DOHH2 (cell line): ENCODE measurements around the gene RAP1GAP.
A peak's percentile ranks its signal among the peaks of the same experiment; 100 is the strongest.

Experiments used
- EZH2phosphoT487 ChIP-seq: fragments of 200-600 bp; sonication (generic); IDR thresholded peaks from 2 replicates; pipeline ENCODE4 v1.6.1; 2017; ENCODE audit warnings: borderline replicate concordance, mild to moderate bottlenecking, antibody characterized with exemption, low read length, moderate library complexity, mixed read lengths
- TF ChIP-seq, protein P1 (sequence below): fragments of 200-600 bp; sonication (generic); IDR thresholded peaks from one replicate; pipeline ENCODE4 v1.5.1; 2014; ENCODE audit warnings: antibody characterized with exemption, mild to moderate bottlenecking, low read depth, low read length; ENCODE audit not compliant: poor library complexity, severe bottlenecking

DNA sequence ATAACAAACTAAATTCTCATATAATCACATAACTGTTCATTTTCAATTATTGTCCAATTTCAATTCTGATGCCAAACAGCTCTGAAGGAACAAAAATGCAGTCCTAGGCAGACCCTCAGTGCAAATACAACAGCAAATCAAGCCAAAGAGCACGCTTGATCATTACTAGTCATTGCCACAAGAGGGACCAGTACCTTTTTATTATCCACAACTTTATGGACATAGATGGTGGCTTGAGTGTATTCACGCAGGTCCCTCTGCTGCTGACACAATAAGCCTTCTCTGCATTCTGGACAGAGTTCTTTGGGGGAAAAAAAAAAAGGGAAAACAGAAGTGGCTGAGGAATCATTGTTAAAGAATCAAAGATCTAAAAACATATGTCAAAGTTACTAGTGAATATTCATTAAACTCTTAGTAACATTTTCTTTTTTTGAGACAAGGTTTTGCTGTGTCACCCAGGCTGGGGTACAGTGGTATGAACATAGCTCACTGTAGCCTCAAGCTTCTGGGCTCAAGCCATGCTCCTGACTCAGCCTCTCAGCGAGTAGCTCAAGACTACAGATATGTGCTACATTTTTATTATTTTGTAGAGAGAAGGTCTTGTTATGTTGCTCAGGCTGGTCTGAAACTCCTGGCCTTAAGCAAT is 34.3 kb upstream of the RAP1GAP start:
- no peak for TF ChIP-seq EZH2phosphoT487
- TF ChIP-seq, protein P1, sequence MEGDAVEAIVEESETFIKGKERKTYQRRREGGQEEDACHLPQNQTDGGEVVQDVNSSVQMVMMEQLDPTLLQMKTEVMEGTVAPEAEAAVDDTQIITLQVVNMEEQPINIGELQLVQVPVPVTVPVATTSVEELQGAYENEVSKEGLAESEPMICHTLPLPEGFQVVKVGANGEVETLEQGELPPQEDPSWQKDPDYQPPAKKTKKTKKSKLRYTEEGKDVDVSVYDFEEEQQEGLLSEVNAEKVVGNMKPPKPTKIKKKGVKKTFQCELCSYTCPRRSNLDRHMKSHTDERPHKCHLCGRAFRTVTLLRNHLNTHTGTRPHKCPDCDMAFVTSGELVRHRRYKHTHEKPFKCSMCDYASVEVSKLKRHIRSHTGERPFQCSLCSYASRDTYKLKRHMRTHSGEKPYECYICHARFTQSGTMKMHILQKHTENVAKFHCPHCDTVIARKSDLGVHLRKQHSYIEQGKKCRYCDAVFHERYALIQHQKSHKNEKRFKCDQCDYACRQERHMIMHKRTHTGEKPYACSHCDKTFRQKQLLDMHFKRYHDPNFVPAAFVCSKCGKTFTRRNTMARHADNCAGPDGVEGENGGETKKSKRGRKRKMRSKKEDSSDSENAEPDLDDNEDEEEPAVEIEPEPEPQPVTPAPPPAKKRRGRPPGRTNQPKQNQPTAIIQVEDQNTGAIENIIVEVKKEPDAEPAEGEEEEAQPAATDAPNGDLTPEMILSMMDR = peak; percentile 53
